Measurements from ENCODE around the gene JOSD1. TPM values are rescaled to one million over a fixed set of nuclear protein-coding genes. Genes with fewer than 3 reads are reported as not detected.

The JOSD1 gene
- total RNA-seq, 1 donor from 2014 or later, result 123 TPM

GRCh38 chr22:38731703-38732161 is 31.0 kb upstream of the JOSD1 start:
- Histone ChIP-seq H3K36me3 (ENCODE audit: control insufficient read depth, insufficient read depth, low read length) (peaks cover 41% of the 10 kb centered on the region), H3K4me3 (ENCODE audit: low read depth, low read length) (no peak overlapping the region), H3K27me3 (ENCODE audit: control insufficient read depth, insufficient read depth, low read length) (no peaks in the 10 kb centered on the region)
- FAIRE-seq, result no peak
- TF ChIP-seq CTCF (IDR thresholded peaks at IDR 0.05; ENCODE audit: insufficient read depth, low read length, severe bottlenecking), result no peak
- DNase-seq (ENCODE audit: low read depth), result no peak

GRCh38 chr22:38730411-38730871 is 29.7 kb upstream of the JOSD1 start:
- FAIRE-seq (no peak), DNase-seq (ENCODE audit: low read depth) (no peak)
- Histone ChIP-seq H3K4me3 (ENCODE audit: low read depth, low read length) (no peak overlapping the region), H3K27me3 (ENCODE audit: control insufficient read depth, insufficient read depth, low read length) (no peaks in the 10 kb centered on the region), H3K36me3 (ENCODE audit: control insufficient read depth, insufficient read depth, low read length) (peaks cover 47% of the 10 kb centered on the region)
- no peak for TF ChIP-seq CTCF (IDR thresholded peaks at IDR 0.05; ENCODE audit: insufficient read depth, low read length, severe bottlenecking)

- FAIRE-seq (no peak), DNase-seq (ENCODE audit: low read depth) (no peak)
- peaks cover 47% of the 10 kb centered on the region for H3K36me3 ChIP-seq (ENCODE audit: control insufficient read depth, insufficient read depth, low read length)
- no peak overlapping the region for H3K4me3 ChIP-seq (ENCODE audit: low read depth, low read length)
- H3K27me3 ChIP-seq (ENCODE audit: control insufficient read depth, insufficient read depth, low read length), result no peaks in the 10 kb centered on the region
- no peak for TF ChIP-seq CTCF (IDR thresholded peaks at IDR 0.05; ENCODE audit: insufficient read depth, low read length, severe bottlenecking)
Observed at GRCh38 chr22:38729946-38730345, 29.2 kb upstream of the JOSD1 start.

- no peak for TF ChIP-seq CTCF (IDR thresholded peaks at IDR 0.05; ENCODE audit: insufficient read depth, low read length, severe bottlenecking)
- H3K36me3 ChIP-seq (ENCODE audit: control insufficient read depth, insufficient read depth, low read length), result peaks cover 51% of the 10 kb centered on the region
- peak; percentile 36 for FAIRE-seq
- H3K4me3 ChIP-seq (ENCODE audit: low read depth, low read length), result no peak overlapping the region
- DNase-seq (ENCODE audit: low read depth), result no peak
- H3K27me3 ChIP-seq (ENCODE audit: control insufficient read depth, insufficient read depth, low read length), result no peaks in the 10 kb centered on the region
Observed at GRCh38 chr22:38728871-38729796, 28.4 kb upstream of the JOSD1 start.

GRCh38 chr22:38727530-38728451 is 27.0 kb upstream of the JOSD1 start:
- peaks cover 56% of the 10 kb centered on the region for H3K36me3 ChIP-seq (ENCODE audit: control insufficient read depth, insufficient read depth, low read length)
- FAIRE-seq, result no peak

More at GRCh38 chr22:38727530-38728451, 27.0 kb upstream of the JOSD1 start:
- Histone ChIP-seq H3K4me3 (ENCODE audit: low read depth, low read length) (no peak overlapping the region), H3K27me3 (ENCODE audit: control insufficient read depth, insufficient read depth, low read length) (no peaks in the 10 kb centered on the region)
- DNase-seq (ENCODE audit: low read depth), result no peak
- TF ChIP-seq CTCF (IDR thresholded peaks at IDR 0.05; ENCODE audit: insufficient read depth, low read length, severe bottlenecking), result no peak
